Measurements from ENCODE around the gene PTPRM.
A peak's percentile ranks its signal among the peaks of the same experiment; 100 is the strongest.

Gene PTPRM

GRCh38 chr18:7786569-7786968, 219.5 kb downstream of the PTPRM start:
- no peak for DNase-seq (ENCODE audit: low spot score)
- TF ChIP-seq, protein P1, sequence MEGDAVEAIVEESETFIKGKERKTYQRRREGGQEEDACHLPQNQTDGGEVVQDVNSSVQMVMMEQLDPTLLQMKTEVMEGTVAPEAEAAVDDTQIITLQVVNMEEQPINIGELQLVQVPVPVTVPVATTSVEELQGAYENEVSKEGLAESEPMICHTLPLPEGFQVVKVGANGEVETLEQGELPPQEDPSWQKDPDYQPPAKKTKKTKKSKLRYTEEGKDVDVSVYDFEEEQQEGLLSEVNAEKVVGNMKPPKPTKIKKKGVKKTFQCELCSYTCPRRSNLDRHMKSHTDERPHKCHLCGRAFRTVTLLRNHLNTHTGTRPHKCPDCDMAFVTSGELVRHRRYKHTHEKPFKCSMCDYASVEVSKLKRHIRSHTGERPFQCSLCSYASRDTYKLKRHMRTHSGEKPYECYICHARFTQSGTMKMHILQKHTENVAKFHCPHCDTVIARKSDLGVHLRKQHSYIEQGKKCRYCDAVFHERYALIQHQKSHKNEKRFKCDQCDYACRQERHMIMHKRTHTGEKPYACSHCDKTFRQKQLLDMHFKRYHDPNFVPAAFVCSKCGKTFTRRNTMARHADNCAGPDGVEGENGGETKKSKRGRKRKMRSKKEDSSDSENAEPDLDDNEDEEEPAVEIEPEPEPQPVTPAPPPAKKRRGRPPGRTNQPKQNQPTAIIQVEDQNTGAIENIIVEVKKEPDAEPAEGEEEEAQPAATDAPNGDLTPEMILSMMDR (conservative IDR thresholded peaks at IDR 0.05; ENCODE audit: low read depth) = no peak
- ChIA-PET CTCF (no interaction called here), POLR2A (ENCODE audit: low non-redundant PET) (no interaction called here)
- no peak overlapping the region for H3K27ac ChIP-seq

GRCh38 chr18:7787339-7787738, 220.2 kb downstream of the PTPRM start:
- no peak overlapping the region for H3K27ac ChIP-seq
- no peak for DNase-seq (ENCODE audit: low spot score)
- ChIA-PET CTCF (no interaction called here), POLR2A (ENCODE audit: low non-redundant PET) (no interaction called here)
- TF ChIP-seq, protein P1 (conservative IDR thresholded peaks at IDR 0.05; ENCODE audit: low read depth) = no peak

DNA sequence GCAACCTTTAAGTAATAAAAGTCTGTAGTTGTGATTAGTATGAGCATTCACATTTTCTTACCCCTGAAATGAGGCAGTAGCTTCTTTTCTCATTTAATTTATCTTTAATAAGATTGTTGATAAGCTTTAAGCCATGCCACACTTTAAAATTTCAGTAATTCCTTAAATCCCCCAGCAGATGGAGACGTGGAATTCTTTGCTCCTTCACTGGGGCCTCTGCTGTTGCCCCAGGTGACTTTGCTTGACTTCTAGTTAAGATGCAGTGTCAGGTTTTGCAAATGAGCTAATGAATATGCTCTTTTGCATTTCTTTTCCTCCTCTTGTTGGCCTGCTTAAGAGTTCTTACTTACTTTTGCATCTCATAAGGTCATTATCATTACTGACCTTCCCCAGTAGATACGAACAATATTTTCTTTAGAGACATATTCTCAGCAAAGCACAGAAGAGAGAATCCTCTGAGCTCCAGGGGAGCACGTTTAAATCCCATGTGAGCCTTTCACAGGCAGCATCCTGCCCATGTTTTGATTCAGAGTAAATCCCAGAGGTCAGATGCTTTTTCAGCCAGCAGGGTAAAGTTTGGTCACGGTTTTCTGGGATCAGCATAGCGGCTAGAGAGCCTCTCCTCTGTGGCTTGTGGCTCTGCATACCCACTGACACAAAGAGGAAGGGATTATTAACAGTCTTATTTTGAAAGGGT, 222.9 kb downstream of the PTPRM start:
- DNase-seq (ENCODE audit: low spot score) = peak; percentile 44
- CTCF ChIA-PET = interaction anchor here (0.5 to 1.2 kb wide), 9 partner anchors 15 to 691 kb away, joined by 3 to 6 read pairs (median 3); no protein-coding TSS in a partner anchor
- POLR2A ChIA-PET (ENCODE audit: low non-redundant PET) = no interaction called here
- TF ChIP-seq, protein P1 (conservative IDR thresholded peaks at IDR 0.05; ENCODE audit: low read depth) = peak; percentile 64
- no peak overlapping the region for H3K27ac ChIP-seq

DNA sequence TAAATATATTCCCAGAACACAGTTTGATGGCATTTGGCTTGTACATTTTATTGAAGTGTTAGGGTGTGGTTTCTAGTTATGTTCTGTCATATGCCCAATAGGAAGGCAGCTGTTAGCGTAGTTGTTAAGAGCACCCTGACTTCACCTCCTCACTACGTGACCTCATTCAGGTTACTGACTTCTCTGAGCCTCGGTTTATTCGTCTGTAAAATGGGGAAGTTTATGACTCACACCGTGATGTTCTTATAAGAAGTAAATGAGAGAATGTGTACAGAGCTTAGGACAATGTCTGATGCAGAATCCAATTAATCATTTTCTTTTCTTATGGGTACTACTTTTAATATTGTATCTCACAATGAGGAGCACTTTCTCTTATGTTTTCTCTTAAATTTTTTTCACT, 226.0 kb downstream of the PTPRM start:
- TF ChIP-seq, protein P1 (conservative IDR thresholded peaks at IDR 0.05; ENCODE audit: low read depth) = no peak
- CTCF ChIA-PET = no interaction called here
- POLR2A ChIA-PET (ENCODE audit: low non-redundant PET) = no interaction called here
- no peak for DNase-seq (ENCODE audit: low spot score)
- H3K27ac ChIP-seq = no peak overlapping the region

- TF ChIP-seq, protein P1 (conservative IDR thresholded peaks at IDR 0.05; ENCODE audit: low read depth) = no peak
- ChIA-PET CTCF (no interaction called here), POLR2A (ENCODE audit: low non-redundant PET) (no interaction called here)
- H3K27ac ChIP-seq = no peak overlapping the region
- DNase-seq (ENCODE audit: low spot score) = no peak
Observed at GRCh38 chr18:7803956-7804469, 236.9 kb downstream of the PTPRM start.

DNA sequence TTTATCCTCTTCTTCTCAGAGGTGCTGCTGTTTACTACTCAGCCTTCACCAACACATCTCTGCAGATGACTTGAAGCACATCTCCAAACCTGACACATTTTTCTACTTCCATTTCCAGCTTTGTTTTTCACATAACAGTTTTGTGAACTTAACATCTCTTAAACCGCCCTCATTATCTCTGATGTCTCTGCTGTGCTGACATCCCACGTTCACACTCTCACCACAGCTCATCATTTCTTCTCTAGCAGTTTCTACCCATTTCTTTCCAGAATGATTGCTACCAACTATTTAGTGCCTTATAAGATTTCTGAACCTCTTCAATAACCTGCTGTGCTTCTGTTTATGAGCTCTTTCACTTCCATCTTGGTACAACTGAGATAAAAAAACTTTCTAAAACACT, 238.0 kb downstream of the PTPRM start:
- ChIA-PET CTCF (interaction anchor here (0.5 kb wide), 1 partner anchor 191 kb away, joined by 3 read pairs; no protein-coding TSS in a partner anchor), POLR2A (ENCODE audit: low non-redundant PET) (no interaction called here)
- DNase-seq (ENCODE audit: low spot score) = no peak
- H3K27ac ChIP-seq = no peak overlapping the region
- TF ChIP-seq, protein P1 (conservative IDR thresholded peaks at IDR 0.05; ENCODE audit: low read depth) = no peak

Data from RWPE1 (cell line).